GM19438 (cell line): Measurements from ENCODE around the gene MAD2L2.
"Not testable (repeated sequence)": the region's sequence is repeated elsewhere in the genome, so short reads cannot be mapped to it uniquely, and the experiment has no call there.

Experiments used
- ATAC-seq: cut with Tn5 transposase; IDR thresholded peaks from one replicate; pipeline ENCODE4 v1.9.1; 2021; ENCODE audit warnings: low read depth; ENCODE audit not compliant: unreplicated experiment

MAD2L2 gene

GRCh38 chr1:11654137-11654938 lies 26.6 kb downstream of the MAD2L2 start, which contains the start of the genes FBXO2 and FBXO44:
FBXO2 (minus strand) TSS chr1:11654429; CDS start chr1:11654340, 89 bp downstream.
FBXO44 (plus strand) TSS chr1:11654877; CDS start chr1:11655836, 959 bp downstream.
- peak; percentile 65 for ATAC-seq

- ATAC-seq = no peak
Measured at GRCh38 chr1:11653861-11654136, 27.1 kb downstream of the MAD2L2 start.

GRCh38 chr1:11653101-11653860 lies 27.7 kb downstream of the MAD2L2 start:
- ATAC-seq = no peak

GRCh38 chr1:11652203-11652780 lies 28.7 kb downstream of the MAD2L2 start:
- ATAC-seq = no peak

- no peak for ATAC-seq
Measured at GRCh38 chr1:11651017-11651416, 29.9 kb downstream of the MAD2L2 start.

GRCh38 chr1:11650331-11650991 lies 30.5 kb downstream of the MAD2L2 start:
- no peak for ATAC-seq

- no peak for ATAC-seq
Measured at GRCh38 chr1:11649624-11650330, 31.2 kb downstream of the MAD2L2 start.

- ATAC-seq = no peak
Measured at GRCh38 chr1:11649237-11649623, 31.7 kb downstream of the MAD2L2 start.

- no peak for ATAC-seq
Measured at GRCh38 chr1:11648732-11649158, 32.2 kb downstream of the MAD2L2 start.

- ATAC-seq = no peak
Measured at GRCh38 chr1:11648039-11648438, 32.9 kb downstream of the MAD2L2 start.

GRCh38 chr1:11647333-11647732 lies 33.6 kb downstream of the MAD2L2 start:
- no peak for ATAC-seq

- ATAC-seq = no peak
Measured at GRCh38 chr1:11646317-11646716, 34.6 kb downstream of the MAD2L2 start.

- no peak for ATAC-seq
Measured at GRCh38 chr1:11645670-11646265, 35.2 kb downstream of the MAD2L2 start.

GRCh38 chr1:11645270-11645669 lies 35.7 kb downstream of the MAD2L2 start:
- ATAC-seq = no peak

- ATAC-seq = no peak
Measured at GRCh38 chr1:11643782-11644181, 37.2 kb downstream of the MAD2L2 start.

- not testable (repeated sequence) for ATAC-seq
Measured at GRCh38 chr1:11642418-11643017, 38.4 kb downstream of the MAD2L2 start.

GRCh38 chr1:11641776-11642305 lies 39.1 kb downstream of the MAD2L2 start:
- no peak for ATAC-seq

- no peak for ATAC-seq
Measured at GRCh38 chr1:11640944-11641343, 40.0 kb downstream of the MAD2L2 start.

- no peak for ATAC-seq
Measured at GRCh38 chr1:11640101-11640500, 40.8 kb downstream of the MAD2L2 start.
